H1 (cell line): ENCODE measurements around the gene KLF16. TPM values are rescaled to one million over a fixed set of nuclear protein-coding genes. Genes with fewer than 3 reads are reported as not detected.

Source experiments
- CTCF ChIA-PET: fragments of 300-600 bp; sonication (Branson Sonifier 250); formaldehyde crosslinking; loops from one replicate; lab custom pipeline; 2021; ENCODE audit not compliant: partially characterized antibody; lab: Charles Lee
- POLR2A ChIA-PET: fragments of 300-600 bp; sonication (Branson Sonifier 250); formaldehyde crosslinking; loops from one replicate; lab custom pipeline; 2021; ENCODE audit warnings: inconsistent platforms; ENCODE audit not compliant: partially characterized antibody; lab: Charles Lee
- DNase-seq, 2 experiments: peaks; one replicate each; pipeline versions ENCODE4 v3.0.0 to v3.0.0-alpha.2; 2010 to 2022; ENCODE audit warnings: low spot score in 2 of 2, low read depth in 1 of 2, mixed read lengths in 1 of 2
- FAIRE-seq: peaks from 2 replicates; lab custom pipeline; 2011; peaks lifted over from hg19 to GRCh38; lab: Jason Lieb, UNC
- H2AFZ ChIP-seq: 2 replicates; pipeline ENCODE4 v1.8.1; 2012; ENCODE audit warnings: low read length, inconsistent platforms
- H2AK5ac ChIP-seq: 2 replicates; pipeline ENCODE4 v1.6.1; 2013; ENCODE audit warnings: low read depth, low read length
- H2BK120ac ChIP-seq: replicated peaks from 2 replicates; pipeline ENCODE3; 2013; ENCODE audit warnings: low read depth, low read length, inconsistent platforms
- H2BK12ac ChIP-seq: 2 replicates; pipeline ENCODE4 v1.6.1; 2013; ENCODE audit warnings: low read depth, low read length
- H2BK15ac ChIP-seq: 2 replicates; pipeline ENCODE4 v1.6.1; 2013; ENCODE audit warnings: low read length
- H2BK20ac ChIP-seq: 2 replicates; pipeline ENCODE4 v1.6.1; 2013; ENCODE audit warnings: low read length
- H2BK5ac ChIP-seq: 2 replicates; pipeline ENCODE4 v1.6.1; 2013; ENCODE audit warnings: low read depth, low read length
- H3K14ac ChIP-seq: 2 replicates; pipeline ENCODE4 v1.6.1; 2013; ENCODE audit warnings: inconsistent platforms; ENCODE audit not compliant: insufficient read length
- H3K18ac ChIP-seq: 2 replicates; pipeline ENCODE4 v1.6.1; 2013; ENCODE audit warnings: low read length; ENCODE audit errors: extremely low read depth
- H3K23ac ChIP-seq: 2 replicates; pipeline ENCODE4 v1.6.1; 2013; ENCODE audit warnings: inconsistent platforms; ENCODE audit not compliant: insufficient read length
- H3K23me2 ChIP-seq: 2 replicates; pipeline ENCODE4 v1.6.1; 2013; ENCODE audit warnings: low read depth, low read length
- H3K27ac ChIP-seq: 2 replicates; pipeline ENCODE4 v1.6.1; 2011; ENCODE audit warnings: low read depth, low read length, inconsistent platforms
- H3K27me3 ChIP-seq, 4 experiments: replicated peaks in 1 of 4; 1 replicate in 1 of 4; 2 replicates in 3 of 4; pipeline versions ENCODE4 v1.6.1 to v1.8.1; 2011 to 2013; ENCODE audit warnings: low read length in 3 of 4, mild to moderate bottlenecking in 3 of 4, inconsistent platforms in 2 of 4, mixed read lengths in 2 of 4, moderate library complexity in 1 of 4; ENCODE audit not compliant: control insufficient read depth in 3 of 4, insufficient read depth in 3 of 4; ENCODE audit errors: extremely low read depth in 1 of 4
- H3K36me3 ChIP-seq, 4 experiments: 2 replicates each; pipeline versions ENCODE4 v1.6.1 to v1.8.1; 2011 to 2013; ENCODE audit warnings: mild to moderate bottlenecking in 4 of 4, low read length in 3 of 4, moderate library complexity in 2 of 4, control low read depth in 1 of 4, inconsistent platforms in 1 of 4; ENCODE audit not compliant: insufficient read depth in 4 of 4, control insufficient read depth in 2 of 4
- H3K4ac ChIP-seq: replicated peaks from 2 replicates; pipeline ENCODE3; 2013; ENCODE audit warnings: low read length, low read depth, mixed read lengths, inconsistent platforms; ENCODE audit not compliant: insufficient read length
- H3K4me1 ChIP-seq, 4 experiments: replicated peaks in 1 of 4; 1 replicate in 1 of 4; 2 replicates in 3 of 4; pipeline versions ENCODE4 v1.6.1 to v1.8.1; 2011 to 2013; ENCODE audit warnings: low read length in 3 of 4, inconsistent platforms in 2 of 4, mixed read lengths in 1 of 4; ENCODE audit not compliant: insufficient read depth in 4 of 4, control insufficient read depth in 3 of 4
- H3K4me2 ChIP-seq, 2 experiments: 2 replicates each; pipeline versions ENCODE4 v1.6.1 to v1.8.1; 2011 to 2013; ENCODE audit warnings: low read depth in 2 of 2, low read length in 2 of 2, control low read depth in 1 of 2, inconsistent platforms in 1 of 2, mild to moderate bottlenecking in 1 of 2; ENCODE audit not compliant: insufficient read depth in 1 of 2
- H3K4me3 ChIP-seq, 4 experiments: fragments of 200-600, 300-600 bp in 1 of 4; sonication (generic), shearing (Covaris generic), sonication (Bioruptor Twin) in 1 of 4; 2 replicates each; pipeline versions ENCODE4 v1.5.1 to v1.8.1; 2011 to 2016; ENCODE audit warnings: low read length in 4 of 4, low read depth in 3 of 4, control low read depth in 2 of 4, inconsistent platforms in 2 of 4, mild to moderate bottlenecking in 2 of 4, mixed read lengths in 1 of 4, moderate library complexity in 1 of 4; ENCODE audit not compliant: insufficient read depth in 2 of 4; ENCODE audit errors: extremely low read depth in 1 of 4
- H3K56ac ChIP-seq: replicated peaks from 2 replicates; pipeline ENCODE3; 2013; ENCODE audit warnings: low read depth, mild to moderate bottlenecking, mixed read lengths, low read length, inconsistent platforms; ENCODE audit not compliant: insufficient read length
- H3K79me1 ChIP-seq: 2 replicates; pipeline ENCODE4 v1.6.1; 2013; ENCODE audit warnings: low read depth, low read length, control low read depth
- H3K79me2 ChIP-seq, 2 experiments: 2 replicates each; pipeline versions ENCODE4 v1.6.1 to v1.8.1; 2012 to 2013; ENCODE audit warnings: low read length in 2 of 2, mild to moderate bottlenecking in 2 of 2, inconsistent platforms in 1 of 2; ENCODE audit not compliant: insufficient read depth in 2 of 2, control insufficient read depth in 1 of 2
- H3K9ac ChIP-seq, 4 experiments: replicated peaks in 1 of 4; 1 replicate in 1 of 4; 2 replicates in 3 of 4; pipeline versions ENCODE4 v1.6.1 to v1.8.1; 2011 to 2013; ENCODE audit warnings: low read depth in 3 of 4, low read length in 3 of 4, control low read depth in 2 of 4, mild to moderate bottlenecking in 2 of 4, moderate library complexity in 2 of 4, inconsistent platforms in 1 of 4; ENCODE audit errors: extremely low read depth in 1 of 4
- H3K9me3 ChIP-seq, 2 experiments: 2 replicates each; pipeline versions ENCODE4 v1.6.1 to v1.8.1; 2012 to 2013; ENCODE audit warnings: mild to moderate bottlenecking in 2 of 2, moderate library complexity in 2 of 2, control low read depth in 1 of 2, inconsistent platforms in 1 of 2, low read depth in 1 of 2, low read length in 1 of 2, mixed read lengths in 1 of 2; ENCODE audit not compliant: insufficient read depth in 2 of 2
- H4K20me1 ChIP-seq, 2 experiments: replicated peaks in 1 of 2; 2 replicates each; pipeline versions ENCODE3 to v1.8.1; 2011 to 2013; ENCODE audit warnings: inconsistent platforms in 2 of 2, low read length in 2 of 2, mild to moderate bottlenecking in 1 of 2; ENCODE audit not compliant: insufficient read depth in 2 of 2, control insufficient read depth in 1 of 2
- H4K5ac ChIP-seq: 2 replicates; pipeline ENCODE4 v1.6.1; 2013; ENCODE audit warnings: low read length, low read depth, mixed read lengths, inconsistent platforms; ENCODE audit not compliant: insufficient read length
- H4K8ac ChIP-seq: 2 replicates; pipeline ENCODE4 v1.8.0; 2013; ENCODE audit warnings: mild to moderate bottlenecking, moderate library complexity, low read length, inconsistent platforms; ENCODE audit not compliant: insufficient read depth; ENCODE audit errors: extremely low read depth
- H4K91ac ChIP-seq: replicated peaks from 2 replicates; pipeline ENCODE3; 2013; ENCODE audit warnings: low read length, mixed read lengths, inconsistent platforms; ENCODE audit not compliant: insufficient read length
- POLR2A ChIP-seq, 2 experiments: IDR thresholded peaks; 1 replicate in 1 of 2; 2 replicates in 1 of 2; pipeline ENCODE4 v1.6.1; 2011; ENCODE audit warnings: low read depth in 2 of 2, low read length in 2 of 2, mild to moderate bottlenecking in 2 of 2; ENCODE audit errors: control extremely low read depth in 1 of 2
- SP2 ChIP-seq: IDR thresholded peaks from 2 replicates; pipeline ENCODE4 v1.6.1; 2012; ENCODE audit warnings: mild to moderate bottlenecking, low read length, inconsistent platforms
- WGBS, 2 experiments: shearing (Covaris generic) in 1 of 2; methylation state at CpG; one replicate each; pipeline versions ENCODE4 v1.1.6 to v1.1.7; 2013 to 2015; ENCODE audit warnings: low lambda C conversion rate in 2 of 2, mixed read lengths in 2 of 2, inconsistent platforms in 1 of 2, low coverage in 1 of 2, missing lambda C conversion rate in 1 of 2; ENCODE audit not compliant: insufficient replicate concordance in 2 of 2, insufficient coverage in 1 of 2, insufficient read length in 1 of 2; ENCODE audit errors: extremely low coverage in 1 of 2, missing lambda C conversion rate in 1 of 2; 5-methylcytosine and 5-hydroxymethylcytosine counted together
- polyA plus RNA-seq, 7 experiments: library from polyadenylated mRNA; depleted of rRNA in 3 of 7; stranded (reverse) in 5 of 7; unstranded in 2 of 7; fragments of >200 nt in 5 of 7; fragments of 200-250 nt in 2 of 7; gene quantifications; 1 replicate in 5 of 7; 2 replicates in 1 of 7; 4 replicates in 1 of 7; pipeline versions ENCODE4 v1.2.1 to v1.2.3, GENCODE V29; 2011 to 2013; ENCODE audit warnings: missing spikeins in 2 of 7, mixed read lengths in 2 of 7
- total RNA-seq: library from RNA; stranded (reverse); fragmentation: NEBNext Ultra II Directional; extraction: Animal tissue kit (Norgen Biotek cat#: 25700); gene quantifications from 2 replicates; pipeline ENCODE4 v1.2.1, GENCODE V29; 2021

The KLF16 gene
- total and polyA plus RNA-seq, 2 of the 8 experiments (the other 6 are each of a cell fraction or from before 2014, with no cell fraction given), result 14.3 to 45.9 TPM

- no peak overlapping the region for H2BK12ac ChIP-seq
- H2BK120ac ChIP-seq, result no peak overlapping the region
- no peak overlapping the region for H2AFZ ChIP-seq
- H3K23ac ChIP-seq, result no peak overlapping the region
- no peak overlapping the region for H3K4ac ChIP-seq
- no peak overlapping the region; the same call in 1 of the 2 replicates for H3K18ac ChIP-seq
- H3K4me1 ChIP-seq, result peaks cover 0 to 2% (median 0%) of the 10 kb centered on the region in 4 experiments; a peak in 3 of 7 replicates
- H3K36me3 ChIP-seq, result peaks cover 8 to 32% (median 11%) of the 10 kb centered on the region in 4 experiments; a peak in 6 of 8 replicates
- H3K4me3 ChIP-seq, result no peak overlapping the region
- H2AK5ac ChIP-seq, result no peak overlapping the region
- no peak overlapping the region for H4K5ac ChIP-seq
- peaks cover 2 to 5% of the 10 kb centered on the region in 2 experiments for H4K20me1 ChIP-seq
- 92% methylated on average over 10 of the region's 10 CpGs; no CpG with 5 or more reads in 1 of the 2 experiments for WGBS, 2 experiments
- no peaks in the 10 kb centered on the region for H3K9me3 ChIP-seq
- no peak overlapping the region for H3K4me2 ChIP-seq
- ChIA-PET CTCF (interaction anchor here (0.6 to 3.6 kb wide), 16 partner anchors 8 to 1843 kb away, joined by 3 to 48 read pairs (median 6); no protein-coding TSS in a partner anchor), POLR2A (interaction anchor here (0.9 to 1.4 kb wide), 6 partner anchors 11 to 80 kb away, joined by 3 read pairs; no protein-coding TSS in a partner anchor)
- FAIRE-seq, result no peak
- H2BK15ac ChIP-seq, result no peak overlapping the region
- peaks cover 0 to 3% (median 0%) of the 10 kb centered on the region in 4 experiments; a peak in 3 of 7 replicates for H3K27me3 ChIP-seq
- DNase-seq, result no peak
- H3K14ac ChIP-seq, result no peak overlapping the region
- H3K79me2 ChIP-seq, result no peaks in the 10 kb centered on the region
- H3K56ac ChIP-seq, result no peak overlapping the region
- no peak overlapping the region for H2BK20ac ChIP-seq
- no peak overlapping the region for H4K91ac ChIP-seq
- H3K79me1 ChIP-seq, result no peaks in the 10 kb centered on the region; the same call in 1 of the 2 replicates
- H3K9ac ChIP-seq, result 0 out of 7 replicates have a peak overlapping the region, but pooled peaks of 1 of the 4 experiments have one; percentile 28
- peak in 1 of 2 experiments; percentile 22; a peak in 1 of 3 replicates for TF ChIP-seq POLR2A (IDR thresholded peaks at IDR 0.05; ENCODE audit: control extremely low read depth in 1 of 2, low read depth in 2 of 2, low read length in 2 of 2)
- no peak for TF ChIP-seq SP2
- H2BK5ac ChIP-seq, result no peak overlapping the region
- H3K23me2 ChIP-seq, result peaks cover 2% of the 10 kb centered on the region
- H3K27ac ChIP-seq, result no peak overlapping the region
- H4K8ac ChIP-seq, result no peak overlapping the region
These were observed 49.0 kb downstream of the KLF16 start for GRCh38 chr19:1814391-1814790.
